Measurements from ENCODE around the gene SF3B5. TPM values are rescaled to one million over a fixed set of nuclear protein-coding genes. Genes with fewer than 3 reads are reported as not detected.

Gene SF3B5
- total RNA-seq, 1 donor from 2014 or later: 129 TPM

- H3K27ac ChIP-seq (ENCODE audit: low read depth, low read length): no peak overlapping the region
- no peak overlapping the region for H3K4me3 ChIP-seq (ENCODE audit: insufficient read depth, low read depth, low read length)
- H4K20me1 ChIP-seq (ENCODE audit: insufficient read depth, low read length): no peaks in the 10 kb centered on the region
- no peaks in the 10 kb centered on the region for H3K79me2 ChIP-seq (ENCODE audit: insufficient read depth, low read length)
- Mint-ChIP-seq H3K27me3 (ENCODE audit: low read depth, unreplicated experiment) (peaks cover 2% of the 10 kb centered on the region), H3K4me3 (ENCODE audit: unreplicated experiment) (no peak overlapping the region), H3K36me3 (ENCODE audit: low read depth, unreplicated experiment) (no peaks in the 10 kb centered on the region), H3K4me1 (ENCODE audit: low read depth, unreplicated experiment) (peaks cover 1% of the 10 kb centered on the region), H3K9me3 (ENCODE audit: unreplicated experiment) (no peaks in the 10 kb centered on the region), H3K27ac (ENCODE audit: unreplicated experiment) (no peak overlapping the region)
- DNase-seq (ENCODE audit: low read depth) (no peak), FAIRE-seq (no peak)
- H3K36me3 ChIP-seq (ENCODE audit: insufficient read depth, low read length): no peaks in the 10 kb centered on the region
- TF ChIP-seq, protein P1, sequence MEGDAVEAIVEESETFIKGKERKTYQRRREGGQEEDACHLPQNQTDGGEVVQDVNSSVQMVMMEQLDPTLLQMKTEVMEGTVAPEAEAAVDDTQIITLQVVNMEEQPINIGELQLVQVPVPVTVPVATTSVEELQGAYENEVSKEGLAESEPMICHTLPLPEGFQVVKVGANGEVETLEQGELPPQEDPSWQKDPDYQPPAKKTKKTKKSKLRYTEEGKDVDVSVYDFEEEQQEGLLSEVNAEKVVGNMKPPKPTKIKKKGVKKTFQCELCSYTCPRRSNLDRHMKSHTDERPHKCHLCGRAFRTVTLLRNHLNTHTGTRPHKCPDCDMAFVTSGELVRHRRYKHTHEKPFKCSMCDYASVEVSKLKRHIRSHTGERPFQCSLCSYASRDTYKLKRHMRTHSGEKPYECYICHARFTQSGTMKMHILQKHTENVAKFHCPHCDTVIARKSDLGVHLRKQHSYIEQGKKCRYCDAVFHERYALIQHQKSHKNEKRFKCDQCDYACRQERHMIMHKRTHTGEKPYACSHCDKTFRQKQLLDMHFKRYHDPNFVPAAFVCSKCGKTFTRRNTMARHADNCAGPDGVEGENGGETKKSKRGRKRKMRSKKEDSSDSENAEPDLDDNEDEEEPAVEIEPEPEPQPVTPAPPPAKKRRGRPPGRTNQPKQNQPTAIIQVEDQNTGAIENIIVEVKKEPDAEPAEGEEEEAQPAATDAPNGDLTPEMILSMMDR (IDR thresholded peaks at IDR 0.05; ENCODE audit: insufficient read depth, low read depth, low read length): no peak
- no peak for TF ChIP-seq EZH2 (IDR thresholded peaks at IDR 0.05; ENCODE audit: insufficient read depth, low read length)
- no peaks in the 10 kb centered on the region for H3K27me3 ChIP-seq (ENCODE audit: insufficient read depth, low read length)
- no peak overlapping the region for H3K4me2 ChIP-seq (ENCODE audit: low read length)
- H2AFZ ChIP-seq (ENCODE audit: low read depth, low read length): no peak overlapping the region
- no peaks in the 10 kb centered on the region for H3K4me1 ChIP-seq (ENCODE audit: insufficient read depth, low read length)
- H3K9me3 ChIP-seq (ENCODE audit: insufficient read depth, low read depth, low read length): no peaks in the 10 kb centered on the region
- H3K9ac ChIP-seq (ENCODE audit: low read length): no peak overlapping the region
Observed at GRCh38 chr6:144140867-144141266, 45.5 kb upstream of the SF3B5 start.

DNA sequence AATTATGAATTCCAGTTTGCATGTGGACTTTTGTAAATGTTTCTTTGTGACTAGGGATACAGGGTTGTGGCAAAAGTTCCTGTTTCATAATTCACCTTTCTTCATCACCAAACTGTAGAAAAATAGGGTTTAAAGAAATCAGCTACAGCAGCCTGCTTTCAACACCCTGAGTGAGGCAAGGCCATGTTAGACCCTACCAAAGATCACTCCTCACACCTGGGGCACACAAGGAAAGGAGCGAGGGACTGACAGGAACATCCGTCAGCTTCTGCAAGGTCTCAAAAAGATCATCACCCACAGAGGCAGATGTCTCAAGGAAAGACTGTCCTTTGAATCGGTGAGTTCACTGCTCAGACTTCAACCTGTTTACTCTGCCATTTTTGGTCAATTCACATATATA lies 44.4 kb upstream of the SF3B5 start:
- H3K27ac Mint-ChIP-seq (ENCODE audit: unreplicated experiment): no peak overlapping the region
- Histone ChIP-seq H3K27me3 (ENCODE audit: insufficient read depth, low read length) (no peaks in the 10 kb centered on the region), H3K79me2 (ENCODE audit: insufficient read depth, low read length) (no peaks in the 10 kb centered on the region), H3K4me1 (ENCODE audit: insufficient read depth, low read length) (no peaks in the 10 kb centered on the region), H3K4me2 (ENCODE audit: low read length) (no peak overlapping the region), H2AFZ (ENCODE audit: low read depth, low read length) (no peak overlapping the region), H3K27ac (ENCODE audit: low read depth, low read length) (no peak overlapping the region), H3K9me3 (ENCODE audit: insufficient read depth, low read depth, low read length) (no peaks in the 10 kb centered on the region), H3K4me3 (ENCODE audit: insufficient read depth, low read depth, low read length) (no peak overlapping the region), H3K36me3 (ENCODE audit: insufficient read depth, low read length) (no peaks in the 10 kb centered on the region), H3K9ac (ENCODE audit: low read length) (no peak overlapping the region), H4K20me1 (ENCODE audit: insufficient read depth, low read length) (no peaks in the 10 kb centered on the region)
- TF ChIP-seq, protein P1 (IDR thresholded peaks at IDR 0.05; ENCODE audit: insufficient read depth, low read depth, low read length): no peak
- no peak for TF ChIP-seq EZH2 (IDR thresholded peaks at IDR 0.05; ENCODE audit: insufficient read depth, low read length)
- DNase-seq (ENCODE audit: low read depth): no peak
- no peak overlapping the region for H3K4me3 Mint-ChIP-seq (ENCODE audit: unreplicated experiment)
- H3K4me1 Mint-ChIP-seq (ENCODE audit: low read depth, unreplicated experiment): no peaks in the 10 kb centered on the region
- no peaks in the 10 kb centered on the region for H3K27me3 Mint-ChIP-seq (ENCODE audit: low read depth, unreplicated experiment)
- no peaks in the 10 kb centered on the region for H3K36me3 Mint-ChIP-seq (ENCODE audit: low read depth, unreplicated experiment)
- H3K9me3 Mint-ChIP-seq (ENCODE audit: unreplicated experiment): no peaks in the 10 kb centered on the region
- FAIRE-seq: no peak

DNA sequence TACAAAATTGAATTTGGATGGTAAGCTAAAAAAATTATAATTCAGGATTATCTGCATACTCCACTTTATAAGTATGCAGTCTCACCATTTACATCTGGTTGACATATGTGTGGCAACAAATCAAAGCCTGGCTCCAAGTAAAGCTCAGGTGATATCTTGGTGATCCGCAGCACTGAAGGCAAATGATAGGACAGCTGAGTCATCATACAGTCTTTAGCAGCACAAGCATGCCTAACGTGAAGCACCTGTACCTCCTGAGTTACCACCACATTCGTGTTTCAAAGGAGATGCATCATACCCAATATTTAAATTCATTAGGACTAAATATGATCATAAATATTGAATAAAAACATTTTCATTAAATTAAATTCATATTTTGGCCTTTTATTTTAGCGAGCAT lies 43.2 kb upstream of the SF3B5 start:
- no peak for FAIRE-seq
- no peak overlapping the region for H3K4me2 ChIP-seq (ENCODE audit: low read length)

More for the DNA sequence above, 43.2 kb upstream of the SF3B5 start:
- no peaks in the 10 kb centered on the region for H3K9me3 ChIP-seq (ENCODE audit: insufficient read depth, low read depth, low read length)
- no peak overlapping the region for H3K9ac ChIP-seq (ENCODE audit: low read length)
- no peaks in the 10 kb centered on the region for H3K36me3 Mint-ChIP-seq (ENCODE audit: low read depth, unreplicated experiment)
- H3K27me3 ChIP-seq (ENCODE audit: insufficient read depth, low read length): no peaks in the 10 kb centered on the region
- no peaks in the 10 kb centered on the region for H3K36me3 ChIP-seq (ENCODE audit: insufficient read depth, low read length)
- no peak for DNase-seq (ENCODE audit: low read depth)
- H4K20me1 ChIP-seq (ENCODE audit: insufficient read depth, low read length): no peaks in the 10 kb centered on the region
- no peak overlapping the region for H3K4me3 ChIP-seq (ENCODE audit: insufficient read depth, low read depth, low read length)
- no peak overlapping the region for H2AFZ ChIP-seq (ENCODE audit: low read depth, low read length)
- no peaks in the 10 kb centered on the region for H3K27me3 Mint-ChIP-seq (ENCODE audit: low read depth, unreplicated experiment)
- no peaks in the 10 kb centered on the region for H3K9me3 Mint-ChIP-seq (ENCODE audit: unreplicated experiment)
- no peak for TF ChIP-seq EZH2 (IDR thresholded peaks at IDR 0.05; ENCODE audit: insufficient read depth, low read length)
- TF ChIP-seq, protein P1 (IDR thresholded peaks at IDR 0.05; ENCODE audit: insufficient read depth, low read depth, low read length): no peak
- H3K79me2 ChIP-seq (ENCODE audit: insufficient read depth, low read length): no peaks in the 10 kb centered on the region
- H3K4me1 ChIP-seq (ENCODE audit: insufficient read depth, low read length): no peaks in the 10 kb centered on the region
- no peak overlapping the region for H3K27ac ChIP-seq (ENCODE audit: low read depth, low read length)
- no peak overlapping the region for H3K4me3 Mint-ChIP-seq (ENCODE audit: unreplicated experiment)
- H3K4me1 Mint-ChIP-seq (ENCODE audit: low read depth, unreplicated experiment): no peaks in the 10 kb centered on the region
- no peak overlapping the region for H3K27ac Mint-ChIP-seq (ENCODE audit: unreplicated experiment)

Data from astrocyte (in vitro differentiated cells and primary cell).